A549 (cell line): ENCODE measurements around the gene SPTB.

ENCODE experiments used
- BHLHE40 ChIP-seq: IDR thresholded peaks from 2 replicates; pipeline ENCODE4 v1.6.1; 2012; ENCODE audit warnings: low read depth, low read length, inconsistent platforms
- CBX8 ChIP-seq: fragments of 200-600 bp; sonication (generic); IDR thresholded peaks from 2 replicates; pipeline ENCODE4 v1.6.1; 2016
- CHD2 ChIP-seq: fragments of 150-350 bp; IDR thresholded peaks from 2 replicates; pipeline ENCODE4 v1.6.1; 2014; ENCODE audit warnings: low read length; ENCODE audit not compliant: partially characterized antibody
- EP300 ChIP-seq, 2 experiments: fragments of >200 bp; sonication (Bioruptor Twin); formaldehyde crosslinking; IDR thresholded peaks; 2 replicates in 1 of 2; 3 replicates in 1 of 2; pipeline ENCODE4 v1.6.1; 2016 to 2017
- JUNB ChIP-seq: fragments of >200 bp; sonication (Bioruptor Twin); formaldehyde crosslinking; IDR thresholded peaks from 2 replicates; pipeline ENCODE4 v1.6.1; 2016
- POLR2A ChIP-seq: IDR thresholded peaks from 2 replicates; pipeline ENCODE4 v1.6.1; 2012; ENCODE audit warnings: mild to moderate bottlenecking, low read length
- RFX5 ChIP-seq: fragments of 450-650 bp; IDR thresholded peaks from 2 replicates; pipeline ENCODE4 v1.7.1; 2014; ENCODE audit warnings: antibody characterized with exemption, mild to moderate bottlenecking, moderate library complexity
- RNF2 ChIP-seq: fragments of 200-600 bp; sonication (generic); IDR thresholded peaks from 2 replicates; pipeline ENCODE4 v1.6.1; 2016; ENCODE audit warnings: low read depth, mild to moderate bottlenecking, antibody characterized with exemption, moderate library complexity, borderline replicate concordance
- TFCP2L1 ChIP-seq: fragments of 250-450 bp; sonication (Bioruptor Pico); IDR thresholded peaks from 2 replicates; pipeline ENCODE4 v1.5.0; 2021; ENCODE audit warnings: mild to moderate bottlenecking
- ZNF302 ChIP-seq: fragments of 250-450 bp; sonication (Bioruptor Pico); IDR thresholded peaks from 2 replicates; pipeline ENCODE4 v1.9.0; 2021; ENCODE audit warnings: inconsistent platforms, mild to moderate bottlenecking, moderate library complexity
- TF ChIP-seq, protein P1 (sequence below): IDR thresholded peaks from 2 replicates; pipeline ENCODE4 v1.6.1; 2012
- TF ChIP-seq, protein P2 (sequence below): fragments of >200 bp; sonication (Bioruptor Twin); formaldehyde crosslinking; IDR thresholded peaks from 3 replicates; pipeline ENCODE4 v1.5.1; 2016

DNA sequence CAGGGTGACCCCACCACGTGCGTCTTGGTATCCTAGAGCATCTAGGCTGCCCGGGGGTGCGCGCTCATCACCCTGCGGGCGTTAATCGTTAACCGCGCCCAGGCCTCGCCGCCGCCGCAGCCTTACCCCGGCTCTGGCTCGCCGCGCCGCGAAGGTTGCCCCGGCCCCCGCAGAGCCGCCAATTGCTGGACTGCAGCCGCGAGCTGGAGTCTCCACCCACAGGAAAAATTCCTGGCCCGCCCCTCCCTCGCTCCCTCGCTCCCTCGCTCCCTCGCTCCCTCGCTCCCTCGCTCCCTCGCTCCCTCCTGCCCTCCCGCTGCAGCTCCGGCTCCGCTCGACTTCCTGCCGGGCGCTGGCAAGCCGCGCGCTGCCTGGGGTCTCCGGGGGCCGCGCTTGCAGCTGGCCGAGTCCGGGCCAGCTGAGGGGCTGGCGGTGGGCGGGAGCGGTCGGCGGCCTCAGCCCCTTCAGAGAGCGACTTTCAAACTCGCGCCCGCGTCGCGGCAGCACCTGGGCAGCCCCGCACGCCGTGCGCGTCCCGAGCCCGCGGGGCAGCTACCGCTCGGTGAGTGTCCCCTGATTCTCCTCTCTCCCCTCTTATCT, 175.5 kb downstream of the SPTB start, which contains the start of gene PLEKHG3:
- TF ChIP-seq, protein P1, sequence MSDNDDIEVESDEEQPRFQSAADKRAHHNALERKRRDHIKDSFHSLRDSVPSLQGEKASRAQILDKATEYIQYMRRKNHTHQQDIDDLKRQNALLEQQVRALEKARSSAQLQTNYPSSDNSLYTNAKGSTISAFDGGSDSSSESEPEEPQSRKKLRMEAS, result peak; percentile 89
- TF ChIP-seq, protein P2, sequence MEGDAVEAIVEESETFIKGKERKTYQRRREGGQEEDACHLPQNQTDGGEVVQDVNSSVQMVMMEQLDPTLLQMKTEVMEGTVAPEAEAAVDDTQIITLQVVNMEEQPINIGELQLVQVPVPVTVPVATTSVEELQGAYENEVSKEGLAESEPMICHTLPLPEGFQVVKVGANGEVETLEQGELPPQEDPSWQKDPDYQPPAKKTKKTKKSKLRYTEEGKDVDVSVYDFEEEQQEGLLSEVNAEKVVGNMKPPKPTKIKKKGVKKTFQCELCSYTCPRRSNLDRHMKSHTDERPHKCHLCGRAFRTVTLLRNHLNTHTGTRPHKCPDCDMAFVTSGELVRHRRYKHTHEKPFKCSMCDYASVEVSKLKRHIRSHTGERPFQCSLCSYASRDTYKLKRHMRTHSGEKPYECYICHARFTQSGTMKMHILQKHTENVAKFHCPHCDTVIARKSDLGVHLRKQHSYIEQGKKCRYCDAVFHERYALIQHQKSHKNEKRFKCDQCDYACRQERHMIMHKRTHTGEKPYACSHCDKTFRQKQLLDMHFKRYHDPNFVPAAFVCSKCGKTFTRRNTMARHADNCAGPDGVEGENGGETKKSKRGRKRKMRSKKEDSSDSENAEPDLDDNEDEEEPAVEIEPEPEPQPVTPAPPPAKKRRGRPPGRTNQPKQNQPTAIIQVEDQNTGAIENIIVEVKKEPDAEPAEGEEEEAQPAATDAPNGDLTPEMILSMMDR, result no peak
- no peak; the same call in 1 of the 2 replicates for TF ChIP-seq POLR2A
- no peak for TF ChIP-seq RFX5
- no peak for TF ChIP-seq CBX8
- no peak for TF ChIP-seq CHD2
- TF ChIP-seq ZNF302 (CRISPR knock-in tag), result no peak
- no peak for TF ChIP-seq EP300 (IDR thresholded peaks at IDR 0.05)
- no peak for TF ChIP-seq TFCP2L1 (CRISPR knock-in tag)
- no peak for TF ChIP-seq RNF2
- TF ChIP-seq BHLHE40, result no peak
- TF ChIP-seq JUNB, result no peak
